Subcutaneous adipose tissue (tissue), 4 donors: ENCODE results near the gene WBP11. TPM values are rescaled to one million over a fixed set of nuclear protein-coding genes. Genes with fewer than 3 reads are reported as not detected.

Source experiments
- CTCF ChIP-seq: fragments of 450-650 bp; IDR thresholded peaks from one replicate; pipeline ENCODE4 v1.5.1; 2016; ENCODE audit warnings: low read depth, mild to moderate bottlenecking, control low read depth, antibody characterized with exemption, moderate library complexity
- total RNA-seq, 4 donors: library from RNA; depleted of rRNA; stranded (reverse); fragments of >200 nt; gene quantifications; one replicate each; pipeline ENCODE4 v1.1.0, GENCODE V29; 2016

Gene WBP11
- total RNA-seq, 4 donors from 2014 or later, result 13.3 to 29.2 (median 20.6) TPM

GRCh38 chr12:14834509-14834908 is 31.2 kb upstream of the WBP11 start:
- no peak for TF ChIP-seq CTCF

GRCh38 chr12:14833952-14834351 is 30.7 kb upstream of the WBP11 start:
- TF ChIP-seq CTCF, result no peak

- no peak for TF ChIP-seq CTCF
These were observed 30.1 kb upstream of the WBP11 start for GRCh38 chr12:14833336-14833735.

- TF ChIP-seq CTCF, result no peak
These were observed 25.6 kb upstream of the WBP11 start for GRCh38 chr12:14828892-14829291.

- TF ChIP-seq CTCF, result no peak
These were observed 23.8 kb upstream of the WBP11 start for GRCh38 chr12:14827043-14827442.

GRCh38 chr12:14826491-14826890 is 23.2 kb upstream of the WBP11 start:
- no peak for TF ChIP-seq CTCF

GRCh38 chr12:14825256-14825655 is 22.0 kb upstream of the WBP11 start:
- no peak for TF ChIP-seq CTCF
